Loucy (cell line): ENCODE measurements around the gene ARMH3.

Source experiments
- EZH2phosphoT487 ChIP-seq: fragments of 200-600 bp; IDR thresholded peaks from 2 replicates; pipeline ENCODE4 v1.6.1; 2018; ENCODE audit warnings: antibody characterized with exemption, mild to moderate bottlenecking, moderate library complexity, borderline replicate concordance
- TF ChIP-seq, protein P1 (sequence below): fragments of 200-600 bp; sonication (generic); conservative IDR thresholded peaks from 2 replicates; pipeline ENCODE4 v1.5.1; 2014; ENCODE audit warnings: mild to moderate bottlenecking, antibody characterized with exemption, low read length

DNA sequence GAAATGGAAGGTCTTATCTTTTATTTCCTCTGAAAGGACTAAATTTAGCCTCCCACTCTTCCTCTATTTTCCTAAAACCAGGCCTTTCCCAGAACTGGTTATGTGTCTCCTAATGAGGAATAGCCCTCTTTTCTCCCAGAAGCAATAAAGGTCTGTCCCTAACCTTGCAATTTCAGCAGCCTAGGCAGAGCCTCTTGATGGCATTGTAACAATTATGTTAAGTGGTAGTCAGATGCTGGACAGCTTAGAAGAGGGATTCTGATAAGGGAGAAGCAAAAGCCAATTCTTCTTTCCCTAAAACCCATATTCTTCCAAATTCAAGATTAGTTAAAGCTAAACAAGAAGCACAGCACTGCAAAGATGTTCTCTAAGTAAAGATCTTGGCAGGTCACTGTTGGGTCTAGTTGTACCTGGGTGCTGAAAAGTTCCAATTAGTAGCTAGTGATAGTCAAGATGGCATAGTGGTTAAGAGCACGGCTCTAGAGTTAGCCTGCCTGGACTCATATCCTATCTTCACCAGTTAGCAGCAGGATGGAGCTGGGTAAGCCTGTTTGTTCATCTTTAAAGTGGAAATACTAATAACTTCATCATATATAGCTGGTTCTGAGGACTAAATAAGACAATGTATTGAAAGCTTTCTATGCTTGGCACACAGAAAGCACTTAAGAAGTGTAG, 198.0 kb downstream of the ARMH3 start:
- TF ChIP-seq, protein P1, sequence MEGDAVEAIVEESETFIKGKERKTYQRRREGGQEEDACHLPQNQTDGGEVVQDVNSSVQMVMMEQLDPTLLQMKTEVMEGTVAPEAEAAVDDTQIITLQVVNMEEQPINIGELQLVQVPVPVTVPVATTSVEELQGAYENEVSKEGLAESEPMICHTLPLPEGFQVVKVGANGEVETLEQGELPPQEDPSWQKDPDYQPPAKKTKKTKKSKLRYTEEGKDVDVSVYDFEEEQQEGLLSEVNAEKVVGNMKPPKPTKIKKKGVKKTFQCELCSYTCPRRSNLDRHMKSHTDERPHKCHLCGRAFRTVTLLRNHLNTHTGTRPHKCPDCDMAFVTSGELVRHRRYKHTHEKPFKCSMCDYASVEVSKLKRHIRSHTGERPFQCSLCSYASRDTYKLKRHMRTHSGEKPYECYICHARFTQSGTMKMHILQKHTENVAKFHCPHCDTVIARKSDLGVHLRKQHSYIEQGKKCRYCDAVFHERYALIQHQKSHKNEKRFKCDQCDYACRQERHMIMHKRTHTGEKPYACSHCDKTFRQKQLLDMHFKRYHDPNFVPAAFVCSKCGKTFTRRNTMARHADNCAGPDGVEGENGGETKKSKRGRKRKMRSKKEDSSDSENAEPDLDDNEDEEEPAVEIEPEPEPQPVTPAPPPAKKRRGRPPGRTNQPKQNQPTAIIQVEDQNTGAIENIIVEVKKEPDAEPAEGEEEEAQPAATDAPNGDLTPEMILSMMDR = no peak
- no peak for TF ChIP-seq EZH2phosphoT487
